DOHH2 (cell line): ENCODE measurements around the gene TMEM258.

ENCODE experiments used
- CTCF ChIP-seq: fragments of 200-600 bp; sonication (generic); IDR thresholded peaks from one replicate; pipeline ENCODE4 v1.5.1; 2014; ENCODE audit warnings: antibody characterized with exemption, mild to moderate bottlenecking, low read depth, low read length; ENCODE audit not compliant: poor library complexity, severe bottlenecking
- EZH2phosphoT487 ChIP-seq: fragments of 200-600 bp; sonication (generic); IDR thresholded peaks from 2 replicates; pipeline ENCODE4 v1.6.1; 2017; ENCODE audit warnings: borderline replicate concordance, mild to moderate bottlenecking, antibody characterized with exemption, low read length, moderate library complexity, mixed read lengths

- TF ChIP-seq CTCF (no peak), EZH2phosphoT487 (no peak)
Observed at GRCh38 chr11:61800331-61801281, 8.2 kb upstream of the TMEM258 start.
